WTC11 (cell line): Measurements from ENCODE around the gene TMEM9B. TPM values are rescaled to one million over a fixed set of nuclear protein-coding genes. Genes with fewer than 3 reads are reported as not detected.
A peak's percentile ranks its signal among the peaks of the same experiment; 100 is the strongest.

ENCODE experiments used
- ATF1 ChIP-seq: sonication (generic); formaldehyde crosslinking; IDR thresholded peaks from 2 replicates; pipeline ENCODE4 v1.8.1; 2023; ENCODE audit warnings: mild to moderate bottlenecking, moderate library complexity, missing genetic modification reagents
- FOXK1 ChIP-seq: sonication (generic); formaldehyde crosslinking; IDR thresholded peaks from 2 replicates; pipeline ENCODE4 v1.8.0; 2022; ENCODE audit warnings: mild to moderate bottlenecking, moderate library complexity, missing genetic modification reagents
- GABPB1 ChIP-seq: sonication (generic); formaldehyde crosslinking; IDR thresholded peaks from 2 replicates; pipeline ENCODE4 v1.8.1; 2023; ENCODE audit warnings: mild to moderate bottlenecking, missing genetic modification reagents
- GRHL2 ChIP-seq: fragments of 250-450 bp; sonication (Bioruptor Pico); IDR thresholded peaks from 2 replicates; pipeline ENCODE4 v1.8.0; 2022; ENCODE audit warnings: mild to moderate bottlenecking, moderate library complexity; ENCODE audit not compliant: insufficient replicate concordance, severe bottlenecking
- IRF2 ChIP-seq: sonication (generic); formaldehyde crosslinking; IDR thresholded peaks from 2 replicates; pipeline ENCODE4 v1.8.0; 2022; ENCODE audit warnings: low read depth, missing genetic modification reagents, borderline replicate concordance
- NFE2L1 ChIP-seq: sonication (generic); formaldehyde crosslinking; IDR thresholded peaks from 2 replicates; pipeline ENCODE4 v1.8.1; 2023; ENCODE audit warnings: missing genetic modification reagents
- OVOL2 ChIP-seq: fragments of 250-450 bp; sonication (Bioruptor Pico); IDR thresholded peaks from 2 replicates; pipeline ENCODE4 v1.9.0; 2021; ENCODE audit warnings: mild to moderate bottlenecking, borderline replicate concordance
- PRRX2 ChIP-seq: fragments of 250-450 bp; sonication (Bioruptor Pico); IDR thresholded peaks from 2 replicates; pipeline ENCODE4 v1.8.0; 2021; ENCODE audit warnings: mild to moderate bottlenecking
- SMAD4 ChIP-seq: sonication (generic); formaldehyde crosslinking; IDR thresholded peaks from 2 replicates; pipeline ENCODE4 v1.8.0; 2022; ENCODE audit warnings: mild to moderate bottlenecking, missing genetic modification reagents
- TCF7 ChIP-seq: sonication (generic); formaldehyde crosslinking; IDR thresholded peaks from 2 replicates; pipeline ENCODE4 v1.8.0; 2022; ENCODE audit warnings: mild to moderate bottlenecking, low read depth, missing genetic modification reagents, moderate library complexity
- TP53 ChIP-seq: sonication (generic); formaldehyde crosslinking; IDR thresholded peaks from 2 replicates; pipeline ENCODE4 v1.8.1; 2023; ENCODE audit warnings: mild to moderate bottlenecking, missing genetic modification reagents
- ZNF121 ChIP-seq: sonication (generic); formaldehyde crosslinking; IDR thresholded peaks from 2 replicates; pipeline ENCODE4 v1.8.0; 2023; ENCODE audit warnings: missing genetic modification reagents
- ZNF219 ChIP-seq: sonication (generic); formaldehyde crosslinking; IDR thresholded peaks from 2 replicates; pipeline ENCODE4 v1.8.0; 2023; ENCODE audit warnings: missing genetic modification reagents, mild to moderate bottlenecking, borderline replicate concordance
- ZNF263 ChIP-seq: sonication (generic); formaldehyde crosslinking; IDR thresholded peaks from 2 replicates; pipeline ENCODE4 v1.8.1; 2022; ENCODE audit warnings: low read depth, mild to moderate bottlenecking, moderate library complexity, missing genetic modification reagents
- ZNF396 ChIP-seq: fragments of 250-450 bp; sonication (Bioruptor Pico); IDR thresholded peaks from 2 replicates; pipeline ENCODE4 v1.8.0; 2021; ENCODE audit warnings: mild to moderate bottlenecking, moderate library complexity, borderline replicate concordance
- ZNF423 ChIP-seq: fragments of 250-450 bp; sonication (Bioruptor Pico); IDR thresholded peaks from 2 replicates; pipeline ENCODE4 v2.1.2; 2022; ENCODE audit warnings: mild to moderate bottlenecking, moderate library complexity
- total RNA-seq: library from RNA; stranded (reverse); gene quantifications from 3 replicates; pipeline ENCODE4 v1.2.3, GENCODE V29; 2021
- TF ChIP-seq, protein P1 (sequence below): sonication (generic); formaldehyde crosslinking; IDR thresholded peaks from 2 replicates; pipeline ENCODE4 v1.8.0; 2022; ENCODE audit warnings: mild to moderate bottlenecking, missing genetic modification reagents
- TF ChIP-seq, protein P2 (sequence below): sonication (generic); formaldehyde crosslinking; IDR thresholded peaks from 2 replicates; pipeline ENCODE4 v1.8.1; 2023; ENCODE audit warnings: mild to moderate bottlenecking, moderate library complexity, missing genetic modification reagents
- TF ChIP-seq, protein P3 (sequence below): fragments of 250-450 bp; sonication (Bioruptor Pico); IDR thresholded peaks from 2 replicates; pipeline ENCODE4 v1.9.0; 2021; ENCODE audit warnings: mild to moderate bottlenecking
- TF ChIP-seq, protein P4 (sequence below): fragments of 200-600 bp; IDR thresholded peaks from 2 replicates; pipeline ENCODE4 v1.8.0; 2022; ENCODE audit warnings: antibody characterized with exemption
- TF ChIP-seq, protein P5 (sequence below): sonication (generic); formaldehyde crosslinking; IDR thresholded peaks from 2 replicates; pipeline ENCODE4 v1.8.1; 2023; ENCODE audit warnings: mild to moderate bottlenecking, missing genetic modification reagents, moderate library complexity
- TF ChIP-seq, protein P6 (sequence below): fragments of 250-450 bp; sonication (Bioruptor Pico); conservative IDR thresholded peaks from 2 replicates; pipeline ENCODE4 v1.9.0; 2021; ENCODE audit warnings: mild to moderate bottlenecking
- TF ChIP-seq, protein P7 (sequence below): fragments of 250-450 bp; sonication (Bioruptor Pico); IDR thresholded peaks from 2 replicates; pipeline ENCODE4 v1.8.0; 2021; ENCODE audit warnings: mild to moderate bottlenecking
- TF ChIP-seq, protein P8 (sequence below): sonication (generic); formaldehyde crosslinking; IDR thresholded peaks from 2 replicates; pipeline ENCODE4 v1.8.1; 2023; ENCODE audit warnings: mild to moderate bottlenecking, missing genetic modification reagents, moderate library complexity
- TF ChIP-seq, protein P9 (sequence below): sonication (generic); formaldehyde crosslinking; IDR thresholded peaks from 2 replicates; pipeline ENCODE4 v1.8.1; 2023; ENCODE audit warnings: mild to moderate bottlenecking, missing genetic modification reagents

The TMEM9B gene
- total RNA-seq, 1 experiment from 2014 or later, result 8.7 TPM

DNA sequence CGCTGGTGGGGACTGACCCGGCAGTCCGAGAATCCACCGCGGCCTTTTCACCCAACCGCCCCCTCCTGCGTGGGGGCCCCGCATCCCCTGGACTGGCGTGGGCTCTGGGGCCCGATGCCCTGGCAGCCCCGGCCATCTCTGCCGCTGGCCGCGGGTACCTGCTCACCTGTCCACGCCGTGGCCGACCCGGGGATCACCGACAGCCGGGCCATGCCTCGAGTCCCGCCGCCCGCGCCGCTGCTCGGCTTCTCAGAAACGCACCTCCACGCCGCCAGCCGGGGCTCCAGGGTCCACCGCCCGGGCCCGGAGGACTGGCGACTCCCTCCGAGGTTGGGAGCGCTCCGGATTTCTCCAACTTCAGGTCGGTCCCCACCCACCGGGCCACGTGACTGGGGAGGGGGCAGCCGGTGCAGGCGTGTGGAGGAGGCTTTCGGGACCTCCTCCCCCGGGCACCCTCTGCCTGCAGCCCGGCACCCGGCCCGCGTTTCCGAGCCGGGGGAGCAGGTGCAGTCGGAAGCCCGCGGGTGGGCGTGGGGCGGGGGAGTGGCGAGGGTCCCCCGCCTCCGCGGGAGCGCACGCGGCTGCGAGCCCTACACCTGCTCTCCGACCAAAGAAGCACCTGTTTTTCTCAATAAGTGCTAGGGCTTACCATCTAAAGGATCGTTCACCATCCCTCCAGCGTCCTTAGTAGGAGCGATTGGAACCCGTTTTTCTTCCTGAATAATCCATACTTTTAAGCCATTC, 40.1 kb upstream of the TMEM9B start (continued):
- TF ChIP-seq, protein P1, sequence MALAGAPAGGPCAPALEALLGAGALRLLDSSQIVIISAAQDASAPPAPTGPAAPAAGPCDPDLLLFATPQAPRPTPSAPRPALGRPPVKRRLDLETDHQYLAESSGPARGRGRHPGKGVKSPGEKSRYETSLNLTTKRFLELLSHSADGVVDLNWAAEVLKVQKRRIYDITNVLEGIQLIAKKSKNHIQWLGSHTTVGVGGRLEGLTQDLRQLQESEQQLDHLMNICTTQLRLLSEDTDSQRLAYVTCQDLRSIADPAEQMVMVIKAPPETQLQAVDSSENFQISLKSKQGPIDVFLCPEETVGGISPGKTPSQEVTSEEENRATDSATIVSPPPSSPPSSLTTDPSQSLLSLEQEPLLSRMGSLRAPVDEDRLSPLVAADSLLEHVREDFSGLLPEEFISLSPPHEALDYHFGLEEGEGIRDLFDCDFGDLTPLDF (CRISPR knock-in tag), result 0 out of 2 replicates have a peak, but pooled peaks have one; percentile 14
- TF ChIP-seq FOXK1 (CRISPR knock-in tag) (no peak), NFE2L1 (0 out of 2 replicates have a peak, but pooled peaks have one; percentile 37), TP53 (CRISPR knock-in tag) (peak; percentile 68; the same call in 1 of the 2 replicates), ZNF219 (CRISPR knock-in tag) (0 out of 2 replicates have a peak, but pooled peaks have one; percentile 16), IRF2 (CRISPR knock-in tag) (no peak), TCF7 (CRISPR knock-in tag) (no peak), ZNF396 (CRISPR knock-in tag) (no peak), ZNF263 (no peak), PRRX2 (CRISPR knock-in tag) (no peak), ZNF121 (CRISPR knock-in tag) (no peak), GABPB1 (CRISPR knock-in tag) (no peak), OVOL2 (no peak), ZNF423 (no peak), GRHL2 (CRISPR knock-in tag) (no peak), SMAD4 (CRISPR knock-in tag) (no peak), ATF1 (CRISPR knock-in tag) (no peak)
- TF ChIP-seq, protein P2, sequence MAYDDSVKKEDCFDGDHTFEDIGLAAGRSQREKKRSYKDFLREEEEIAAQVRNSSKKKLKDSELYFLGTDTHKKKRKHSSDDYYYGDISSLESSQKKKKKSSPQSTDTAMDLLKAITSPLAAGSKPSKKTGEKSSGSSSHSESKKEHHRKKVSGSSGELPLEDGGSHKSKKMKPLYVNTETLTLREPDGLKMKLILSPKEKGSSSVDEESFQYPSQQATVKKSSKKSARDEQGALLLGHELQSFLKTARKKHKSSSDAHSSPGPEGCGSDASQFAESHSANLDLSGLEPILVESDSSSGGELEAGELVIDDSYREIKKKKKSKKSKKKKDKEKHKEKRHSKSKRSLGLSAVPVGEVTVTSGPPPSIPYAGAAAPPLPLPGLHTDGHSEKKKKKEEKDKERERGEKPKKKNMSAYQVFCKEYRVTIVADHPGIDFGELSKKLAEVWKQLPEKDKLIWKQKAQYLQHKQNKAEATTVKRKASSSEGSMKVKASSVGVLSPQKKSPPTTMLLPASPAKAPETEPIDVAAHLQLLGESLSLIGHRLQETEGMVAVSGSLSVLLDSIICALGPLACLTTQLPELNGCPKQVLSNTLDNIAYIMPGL, result peak; percentile 84; the same call in 1 of the 2 replicates
- TF ChIP-seq, protein P3, sequence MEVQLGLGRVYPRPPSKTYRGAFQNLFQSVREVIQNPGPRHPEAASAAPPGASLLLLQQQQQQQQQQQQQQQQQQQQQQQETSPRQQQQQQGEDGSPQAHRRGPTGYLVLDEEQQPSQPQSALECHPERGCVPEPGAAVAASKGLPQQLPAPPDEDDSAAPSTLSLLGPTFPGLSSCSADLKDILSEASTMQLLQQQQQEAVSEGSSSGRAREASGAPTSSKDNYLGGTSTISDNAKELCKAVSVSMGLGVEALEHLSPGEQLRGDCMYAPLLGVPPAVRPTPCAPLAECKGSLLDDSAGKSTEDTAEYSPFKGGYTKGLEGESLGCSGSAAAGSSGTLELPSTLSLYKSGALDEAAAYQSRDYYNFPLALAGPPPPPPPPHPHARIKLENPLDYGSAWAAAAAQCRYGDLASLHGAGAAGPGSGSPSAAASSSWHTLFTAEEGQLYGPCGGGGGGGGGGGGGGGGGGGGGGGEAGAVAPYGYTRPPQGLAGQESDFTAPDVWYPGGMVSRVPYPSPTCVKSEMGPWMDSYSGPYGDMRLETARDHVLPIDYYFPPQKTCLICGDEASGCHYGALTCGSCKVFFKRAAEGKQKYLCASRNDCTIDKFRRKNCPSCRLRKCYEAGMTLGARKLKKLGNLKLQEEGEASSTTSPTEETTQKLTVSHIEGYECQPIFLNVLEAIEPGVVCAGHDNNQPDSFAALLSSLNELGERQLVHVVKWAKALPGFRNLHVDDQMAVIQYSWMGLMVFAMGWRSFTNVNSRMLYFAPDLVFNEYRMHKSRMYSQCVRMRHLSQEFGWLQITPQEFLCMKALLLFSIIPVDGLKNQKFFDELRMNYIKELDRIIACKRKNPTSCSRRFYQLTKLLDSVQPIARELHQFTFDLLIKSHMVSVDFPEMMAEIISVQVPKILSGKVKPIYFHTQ, result no peak
- TF ChIP-seq, protein P4, sequence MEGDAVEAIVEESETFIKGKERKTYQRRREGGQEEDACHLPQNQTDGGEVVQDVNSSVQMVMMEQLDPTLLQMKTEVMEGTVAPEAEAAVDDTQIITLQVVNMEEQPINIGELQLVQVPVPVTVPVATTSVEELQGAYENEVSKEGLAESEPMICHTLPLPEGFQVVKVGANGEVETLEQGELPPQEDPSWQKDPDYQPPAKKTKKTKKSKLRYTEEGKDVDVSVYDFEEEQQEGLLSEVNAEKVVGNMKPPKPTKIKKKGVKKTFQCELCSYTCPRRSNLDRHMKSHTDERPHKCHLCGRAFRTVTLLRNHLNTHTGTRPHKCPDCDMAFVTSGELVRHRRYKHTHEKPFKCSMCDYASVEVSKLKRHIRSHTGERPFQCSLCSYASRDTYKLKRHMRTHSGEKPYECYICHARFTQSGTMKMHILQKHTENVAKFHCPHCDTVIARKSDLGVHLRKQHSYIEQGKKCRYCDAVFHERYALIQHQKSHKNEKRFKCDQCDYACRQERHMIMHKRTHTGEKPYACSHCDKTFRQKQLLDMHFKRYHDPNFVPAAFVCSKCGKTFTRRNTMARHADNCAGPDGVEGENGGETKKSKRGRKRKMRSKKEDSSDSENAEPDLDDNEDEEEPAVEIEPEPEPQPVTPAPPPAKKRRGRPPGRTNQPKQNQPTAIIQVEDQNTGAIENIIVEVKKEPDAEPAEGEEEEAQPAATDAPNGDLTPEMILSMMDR, result no peak
- TF ChIP-seq, protein P5, sequence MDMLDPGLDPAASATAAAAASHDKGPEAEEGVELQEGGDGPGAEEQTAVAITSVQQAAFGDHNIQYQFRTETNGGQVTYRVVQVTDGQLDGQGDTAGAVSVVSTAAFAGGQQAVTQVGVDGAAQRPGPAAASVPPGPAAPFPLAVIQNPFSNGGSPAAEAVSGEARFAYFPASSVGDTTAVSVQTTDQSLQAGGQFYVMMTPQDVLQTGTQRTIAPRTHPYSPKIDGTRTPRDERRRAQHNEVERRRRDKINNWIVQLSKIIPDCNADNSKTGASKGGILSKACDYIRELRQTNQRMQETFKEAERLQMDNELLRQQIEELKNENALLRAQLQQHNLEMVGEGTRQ (CRISPR knock-in tag), result peak; percentile 95
- TF ChIP-seq, protein P6, sequence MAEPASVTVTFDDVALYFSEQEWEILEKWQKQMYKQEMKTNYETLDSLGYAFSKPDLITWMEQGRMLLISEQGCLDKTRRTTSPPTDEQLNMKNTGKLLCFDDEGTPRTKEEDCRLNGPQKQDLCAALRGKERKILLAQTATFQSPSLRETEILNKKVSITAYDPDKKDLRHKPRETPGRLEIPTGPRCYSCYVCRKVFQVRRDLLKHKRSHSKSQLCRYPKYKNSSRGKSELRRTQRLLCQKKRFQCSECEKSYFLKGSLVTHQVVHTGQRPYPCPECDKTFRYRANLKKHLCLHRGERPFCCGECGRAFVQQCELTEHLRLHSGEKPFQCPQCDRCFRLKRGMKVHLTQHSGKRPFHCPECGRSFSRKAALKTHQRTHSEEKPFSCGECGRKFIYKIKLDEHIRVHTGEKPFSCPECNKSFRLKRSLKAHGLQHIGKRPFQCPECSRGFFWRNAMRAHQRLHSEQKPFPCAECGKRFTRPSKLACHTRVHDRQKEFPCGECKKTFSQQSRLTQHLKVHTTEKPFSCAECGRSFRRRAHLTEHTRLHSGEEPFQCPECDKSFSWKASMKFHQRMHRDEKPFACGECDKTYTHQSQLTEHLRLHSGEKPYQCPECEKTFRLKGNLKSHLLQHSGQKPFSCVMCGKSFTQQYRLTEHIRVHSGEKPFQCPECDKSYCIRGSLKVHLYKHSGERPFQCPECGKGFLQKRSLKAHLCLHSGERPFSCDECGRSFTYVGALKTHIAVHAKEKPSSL (CRISPR knock-in tag), result no peak
- TF ChIP-seq, protein P7, sequence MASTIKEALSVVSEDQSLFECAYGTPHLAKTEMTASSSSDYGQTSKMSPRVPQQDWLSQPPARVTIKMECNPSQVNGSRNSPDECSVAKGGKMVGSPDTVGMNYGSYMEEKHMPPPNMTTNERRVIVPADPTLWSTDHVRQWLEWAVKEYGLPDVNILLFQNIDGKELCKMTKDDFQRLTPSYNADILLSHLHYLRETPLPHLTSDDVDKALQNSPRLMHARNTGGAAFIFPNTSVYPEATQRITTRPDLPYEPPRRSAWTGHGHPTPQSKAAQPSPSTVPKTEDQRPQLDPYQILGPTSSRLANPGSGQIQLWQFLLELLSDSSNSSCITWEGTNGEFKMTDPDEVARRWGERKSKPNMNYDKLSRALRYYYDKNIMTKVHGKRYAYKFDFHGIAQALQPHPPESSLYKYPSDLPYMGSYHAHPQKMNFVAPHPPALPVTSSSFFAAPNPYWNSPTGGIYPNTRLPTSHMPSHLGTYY (CRISPR knock-in tag), result no peak
- TF ChIP-seq, protein P8, sequence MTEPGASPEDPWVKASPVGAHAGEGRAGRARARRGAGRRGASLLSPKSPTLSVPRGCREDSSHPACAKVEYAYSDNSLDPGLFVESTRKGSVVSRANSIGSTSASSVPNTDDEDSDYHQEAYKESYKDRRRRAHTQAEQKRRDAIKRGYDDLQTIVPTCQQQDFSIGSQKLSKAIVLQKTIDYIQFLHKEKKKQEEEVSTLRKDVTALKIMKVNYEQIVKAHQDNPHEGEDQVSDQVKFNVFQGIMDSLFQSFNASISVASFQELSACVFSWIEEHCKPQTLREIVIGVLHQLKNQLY (CRISPR knock-in tag), result no peak
- TF ChIP-seq, protein P9, sequence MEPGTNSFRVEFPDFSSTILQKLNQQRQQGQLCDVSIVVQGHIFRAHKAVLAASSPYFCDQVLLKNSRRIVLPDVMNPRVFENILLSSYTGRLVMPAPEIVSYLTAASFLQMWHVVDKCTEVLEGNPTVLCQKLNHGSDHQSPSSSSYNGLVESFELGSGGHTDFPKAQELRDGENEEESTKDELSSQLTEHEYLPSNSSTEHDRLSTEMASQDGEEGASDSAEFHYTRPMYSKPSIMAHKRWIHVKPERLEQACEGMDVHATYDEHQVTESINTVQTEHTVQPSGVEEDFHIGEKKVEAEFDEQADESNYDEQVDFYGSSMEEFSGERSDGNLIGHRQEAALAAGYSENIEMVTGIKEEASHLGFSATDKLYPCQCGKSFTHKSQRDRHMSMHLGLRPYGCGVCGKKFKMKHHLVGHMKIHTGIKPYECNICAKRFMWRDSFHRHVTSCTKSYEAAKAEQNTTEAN (CRISPR knock-in tag), result no peak
